Mesenchymal stem cell (in vitro differentiated cells and primary cell): ENCODE data around the gene CAMTA1.

Source experiments
- DNase-seq: peaks from one replicate; pipeline ENCODE4 v3.0.0-alpha.2; 2013
- H2AFZ ChIP-seq: one replicate; pipeline ENCODE4 v1.6.1; 2013; ENCODE audit warnings: low read depth, mild to moderate bottlenecking, control low read depth, inconsistent platforms, low read length, moderate library complexity
- H2AK5ac ChIP-seq: 2 replicates; pipeline ENCODE4 v1.6.1; 2013; ENCODE audit warnings: low read length, moderate library complexity, mild to moderate bottlenecking, inconsistent platforms; ENCODE audit not compliant: severe bottlenecking
- H2BK120ac ChIP-seq: one replicate; pipeline ENCODE4 v1.6.1; 2013; ENCODE audit warnings: low read depth, mild to moderate bottlenecking, inconsistent platforms, low read length, moderate library complexity
- H2BK12ac ChIP-seq, 2 experiments: one replicate each; pipeline ENCODE4 v1.6.1; 2013; ENCODE audit warnings: inconsistent platforms in 2 of 2, low read length in 2 of 2, mild to moderate bottlenecking in 2 of 2, moderate library complexity in 2 of 2, control low read depth in 1 of 2
- H2BK15ac ChIP-seq: one replicate; pipeline ENCODE4 v1.6.1; 2013; ENCODE audit warnings: mild to moderate bottlenecking, low read depth, inconsistent platforms; ENCODE audit not compliant: poor library complexity, severe bottlenecking
- H2BK5ac ChIP-seq: 2 replicates; pipeline ENCODE4 v1.6.1; 2013; ENCODE audit warnings: low read depth, mild to moderate bottlenecking, low read length, control low read depth, inconsistent platforms; ENCODE audit not compliant: poor library complexity, severe bottlenecking
- H3K14ac ChIP-seq, 2 experiments: one replicate each; pipeline ENCODE4 v1.6.1; 2013; ENCODE audit warnings: inconsistent platforms in 2 of 2, low read length in 2 of 2, control low read depth in 1 of 2, mild to moderate bottlenecking in 1 of 2, moderate library complexity in 1 of 2
- H3K18ac ChIP-seq, 2 experiments: one replicate each; pipeline ENCODE4 v1.6.1; 2013; ENCODE audit warnings: inconsistent platforms in 2 of 2, low read length in 2 of 2, control low read depth in 1 of 2, low read depth in 1 of 2, mild to moderate bottlenecking in 1 of 2
- H3K23ac ChIP-seq, 2 experiments: one replicate each; pipeline ENCODE4 v1.6.1; 2013; ENCODE audit warnings: inconsistent platforms in 2 of 2, low read length in 2 of 2, mild to moderate bottlenecking in 2 of 2, moderate library complexity in 2 of 2, control low read depth in 1 of 2
- H3K27ac ChIP-seq: 2 replicates; pipeline ENCODE4 v1.5.1; 2013; ENCODE audit warnings: mild to moderate bottlenecking, moderate library complexity, low read length, control low read depth, inconsistent platforms; ENCODE audit not compliant: poor library complexity, severe bottlenecking
- H3K27me3 ChIP-seq, 2 experiments: 2 replicates each; pipeline versions ENCODE4 v1.6.1 to v1.7.0; 2013; ENCODE audit warnings: low read length in 2 of 2, mild to moderate bottlenecking in 2 of 2, moderate library complexity in 2 of 2, control low read depth in 1 of 2, inconsistent platforms in 1 of 2; ENCODE audit not compliant: control insufficient read depth in 1 of 2, insufficient read depth in 1 of 2
- H3K36me3 ChIP-seq, 2 experiments: 2 replicates each; pipeline versions ENCODE4 v1.6.1 to v1.7.0; 2013; ENCODE audit warnings: low read length in 2 of 2, control low read depth in 1 of 2, inconsistent platforms in 1 of 2, low read depth in 1 of 2, mild to moderate bottlenecking in 1 of 2; ENCODE audit not compliant: insufficient read depth in 2 of 2, control insufficient read depth in 1 of 2
- H3K4ac ChIP-seq, 2 experiments: one replicate each; pipeline ENCODE4 v1.6.1; 2013; ENCODE audit warnings: inconsistent platforms in 2 of 2, low read length in 2 of 2, mild to moderate bottlenecking in 2 of 2, moderate library complexity in 2 of 2, control low read depth in 1 of 2, low read depth in 1 of 2
- H3K4me1 ChIP-seq: 2 replicates; pipeline ENCODE4 v1.6.1; 2013; ENCODE audit warnings: low read depth, low read length, control low read depth; ENCODE audit not compliant: control insufficient read depth, insufficient read depth
- H3K4me2 ChIP-seq: 2 replicates; pipeline ENCODE4 v1.6.1; 2013; ENCODE audit warnings: low read length, mild to moderate bottlenecking, inconsistent platforms; ENCODE audit not compliant: poor library complexity, severe bottlenecking
- H3K4me3 ChIP-seq, 2 experiments: 2 replicates each; pipeline versions ENCODE4 v1.5.1 to v1.7.0; 2013; ENCODE audit warnings: low read length in 2 of 2, mild to moderate bottlenecking in 2 of 2, control low read depth in 1 of 2, low read depth in 1 of 2; ENCODE audit not compliant: insufficient read depth in 1 of 2
- H3K79me1 ChIP-seq: replicated peaks from 2 replicates; pipeline ENCODE4 v1.6.1; 2013; ENCODE audit warnings: mild to moderate bottlenecking, control low read depth, low read length, inconsistent platforms; ENCODE audit not compliant: poor library complexity, severe bottlenecking
- H3K9ac ChIP-seq: 2 replicates; pipeline ENCODE4 v1.7.0; 2013; ENCODE audit warnings: mild to moderate bottlenecking, low read length, moderate library complexity
- H3K9me3 ChIP-seq: 2 replicates; pipeline ENCODE4 v1.7.0; 2013; ENCODE audit warnings: mild to moderate bottlenecking, low read length; ENCODE audit not compliant: control insufficient read depth
- H4K8ac ChIP-seq: one replicate; pipeline ENCODE4 v1.6.1; 2013; ENCODE audit warnings: inconsistent platforms, mild to moderate bottlenecking, low read length, moderate library complexity
- H4K91ac ChIP-seq: one replicate; pipeline ENCODE4 v1.6.1; 2013; ENCODE audit warnings: mild to moderate bottlenecking, low read length, inconsistent platforms
- WGBS: methylation state at CpG from one replicate; pipeline ENCODE4 v1.1.7; 2013; ENCODE audit warnings: mixed read lengths; 5-methylcytosine and 5-hydroxymethylcytosine counted together

CAMTA1 gene

DNA sequence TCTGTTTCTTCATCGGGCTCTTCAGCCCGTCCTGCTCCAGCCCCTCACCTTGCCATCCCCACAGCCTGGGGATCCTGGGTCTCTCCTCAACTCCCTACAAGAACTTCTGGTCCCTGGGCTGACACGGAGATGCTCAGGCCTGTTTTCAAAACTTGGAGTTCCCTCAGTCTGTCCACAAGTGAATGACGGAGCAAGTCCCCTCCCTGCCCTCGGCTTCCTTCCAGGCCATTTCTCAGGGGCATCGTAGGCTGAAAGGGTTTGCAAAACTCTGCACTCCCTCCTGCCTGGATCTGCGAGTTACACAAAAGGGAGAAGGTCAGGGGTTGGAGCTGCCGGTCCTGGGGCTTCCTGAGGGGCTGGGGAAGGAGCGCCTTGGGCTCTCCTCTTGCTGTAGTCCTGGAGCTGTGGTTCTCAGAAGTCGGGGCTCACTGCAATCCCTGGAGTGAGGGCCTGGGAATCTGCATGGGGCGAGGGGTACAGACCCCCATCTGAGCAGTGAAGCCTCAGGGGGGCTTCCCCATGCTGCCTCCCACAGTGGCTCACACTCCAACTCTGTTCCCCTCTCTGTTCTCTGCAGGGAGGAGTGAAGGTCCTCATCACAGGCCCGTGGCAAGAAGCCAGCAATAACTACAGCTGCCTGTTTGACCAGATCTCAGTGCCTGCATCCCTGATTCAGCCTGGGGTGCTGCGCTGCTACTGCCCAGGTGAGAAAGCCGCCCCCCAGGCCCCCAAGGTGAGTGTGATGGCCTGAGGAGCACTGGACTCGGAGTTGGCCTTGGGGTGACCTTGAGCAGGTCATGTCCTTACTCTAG, 885.3 kb downstream of the CAMTA1 start:
- no peaks in the 10 kb centered on the region for H3K79me1 ChIP-seq
- H3K23ac ChIP-seq = no peak overlapping the region
- no peak overlapping the region for H3K18ac ChIP-seq
- peak overlapping the region; percentile 37 for H3K9ac ChIP-seq
- H2BK120ac ChIP-seq = no peak overlapping the region
- no peak overlapping the region for H2AFZ ChIP-seq
- peak overlapping the region in 1 of 2 experiments; percentile 23 for H3K4me3 ChIP-seq
- no peak overlapping the region for H3K4ac ChIP-seq
- no peak overlapping the region for H3K27ac ChIP-seq
- no peaks in the 10 kb centered on the region for H3K36me3 ChIP-seq
- no peak overlapping the region for H2BK12ac ChIP-seq
- peaks cover 18 to 36% of the 10 kb centered on the region in 2 experiments for H3K27me3 ChIP-seq
- H3K9me3 ChIP-seq = no peaks in the 10 kb centered on the region
- H2BK15ac ChIP-seq = no peak overlapping the region
- no peak overlapping the region for H3K14ac ChIP-seq
- no peak for DNase-seq
- no peak overlapping the region for H2AK5ac ChIP-seq
- H4K8ac ChIP-seq = no peak overlapping the region
- no peak overlapping the region for H3K4me2 ChIP-seq
- 73% methylated on average over 15 of the region's 15 CpGs for WGBS
- peaks cover 8% of the 10 kb centered on the region for H3K4me1 ChIP-seq
- no peak overlapping the region for H4K91ac ChIP-seq
- H2BK5ac ChIP-seq = no peak overlapping the region

DNA sequence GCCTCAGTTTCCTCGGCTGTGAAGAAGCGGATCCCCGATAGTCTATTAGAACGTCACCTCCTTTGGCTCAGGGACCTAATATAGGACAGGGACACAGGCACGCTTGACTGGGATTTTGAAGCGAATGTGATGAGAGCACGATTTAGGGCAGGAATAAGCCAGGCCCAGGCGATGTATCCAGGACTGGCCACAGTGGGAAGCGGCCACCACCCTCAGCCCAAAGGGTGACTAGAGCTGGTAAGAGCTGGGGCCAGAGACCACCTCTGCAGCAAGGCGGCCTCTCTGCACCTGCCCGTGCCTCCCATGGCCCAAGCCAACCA, 885.9 kb downstream of the CAMTA1 start:
- DNase-seq = no peak
- Histone ChIP-seq H2AK5ac (no peak overlapping the region), H3K23ac (no peak overlapping the region), H4K91ac (no peak overlapping the region), H2BK15ac (no peak overlapping the region), H3K14ac (no peak overlapping the region), H3K79me1 (no peaks in the 10 kb centered on the region), H3K4me1 (peaks cover 8% of the 10 kb centered on the region), H3K9me3 (no peaks in the 10 kb centered on the region), H4K8ac (no peak overlapping the region), H3K9ac (no peak overlapping the region), H3K4me3 (no peak overlapping the region), H3K27me3 (peaks cover 21 to 40% of the 10 kb centered on the region in 2 experiments), H3K4ac (no peak overlapping the region), H2BK5ac (no peak overlapping the region), H2BK12ac (no peak overlapping the region), H2AFZ (no peak overlapping the region), H3K36me3 (no peaks in the 10 kb centered on the region), H3K18ac (no peak overlapping the region), H3K4me2 (no peak overlapping the region), H3K27ac (no peak overlapping the region), H2BK120ac (no peak overlapping the region)
- WGBS = 92% methylated on average over 11 of the region's 11 CpGs

DNA sequence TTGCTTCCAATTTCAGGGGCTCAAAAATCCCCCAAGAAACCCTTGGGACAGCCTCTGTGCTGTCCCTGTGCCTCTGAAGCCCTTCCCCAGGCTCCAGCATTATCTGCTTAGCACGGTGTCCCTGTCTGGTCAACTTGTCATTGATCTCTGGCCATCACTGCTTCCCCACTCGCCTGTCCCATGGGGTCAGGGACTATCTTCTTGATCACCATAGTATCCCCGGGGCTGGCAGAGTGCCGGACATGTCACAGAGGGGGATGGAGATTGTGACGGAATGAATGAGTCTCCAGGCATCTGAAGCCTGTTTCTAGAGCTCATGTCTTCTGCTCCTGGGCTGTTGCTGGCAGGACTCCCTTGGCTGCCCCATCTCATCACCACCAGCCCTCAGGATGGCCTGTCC, 886.4 kb downstream of the CAMTA1 start:
- Histone ChIP-seq H3K79me1 (no peaks in the 10 kb centered on the region), H4K8ac (no peak overlapping the region), H2BK12ac (no peak overlapping the region), H3K4me1 (peaks cover 8% of the 10 kb centered on the region), H3K18ac (no peak overlapping the region), H2BK5ac (no peak overlapping the region), H3K4me3 (no peak overlapping the region), H2AK5ac (no peak overlapping the region), H3K9ac (no peak overlapping the region), H3K9me3 (no peaks in the 10 kb centered on the region), H3K36me3 (no peaks in the 10 kb centered on the region), H4K91ac (no peak overlapping the region), H3K4ac (no peak overlapping the region), H3K4me2 (no peak overlapping the region), H3K27me3 (peaks cover 21 to 40% of the 10 kb centered on the region in 2 experiments), H3K27ac (no peak overlapping the region), H3K14ac (no peak overlapping the region), H2BK120ac (no peak overlapping the region), H2AFZ (no peak overlapping the region), H3K23ac (no peak overlapping the region), H2BK15ac (no peak overlapping the region)
- WGBS = 69% methylated on average over 5 of the region's 5 CpGs
- DNase-seq = no peak

- H3K4me1 ChIP-seq = peaks cover 6% of the 10 kb centered on the region
- no peak overlapping the region for H2BK15ac ChIP-seq
- no peak overlapping the region for H2BK12ac ChIP-seq
- no peak overlapping the region for H2AK5ac ChIP-seq
- no peak overlapping the region for H3K14ac ChIP-seq
- no peak overlapping the region for H3K27ac ChIP-seq
- H3K4me2 ChIP-seq = no peak overlapping the region
- no peak overlapping the region for H2AFZ ChIP-seq
- H3K23ac ChIP-seq = no peak overlapping the region
- H3K27me3 ChIP-seq = peaks cover 22 to 47% of the 10 kb centered on the region in 2 experiments
- H3K36me3 ChIP-seq = no peaks in the 10 kb centered on the region
- no peaks in the 10 kb centered on the region for H3K9me3 ChIP-seq
- H3K9ac ChIP-seq = no peak overlapping the region
- H4K8ac ChIP-seq = no peak overlapping the region
- no peak overlapping the region for H3K4ac ChIP-seq
- no peak for DNase-seq
- no peak overlapping the region for H2BK120ac ChIP-seq
- H2BK5ac ChIP-seq = no peak overlapping the region
- WGBS = 88% methylated on average over 10 of the region's 11 CpGs
- H3K4me3 ChIP-seq = no peak overlapping the region
- H3K79me1 ChIP-seq = no peaks in the 10 kb centered on the region
- no peak overlapping the region for H4K91ac ChIP-seq
- H3K18ac ChIP-seq = no peak overlapping the region
Observed at GRCh38 chr1:7672864-7673263, 887.6 kb downstream of the CAMTA1 start.
